GM21423 (cell line): ENCODE data around the gene RPL5.

Experiments used
- ATAC-seq: cut with Tn5 transposase; IDR thresholded peaks from one replicate; pipeline ENCODE4 v1.9.1; 2021; ENCODE audit warnings: mild to moderate bottlenecking, moderate library complexity; ENCODE audit not compliant: unreplicated experiment

RPL5 gene

GRCh38 chr1:92853299-92853698, 21.5 kb downstream of the RPL5 start:
- ATAC-seq: no peak

- no peak for ATAC-seq
Measured at GRCh38 chr1:92854101-92854785, 22.4 kb downstream of the RPL5 start.

- ATAC-seq: no peak
Measured at GRCh38 chr1:92855236-92855635, 23.4 kb downstream of the RPL5 start.

- ATAC-seq: no peak
Measured at GRCh38 chr1:92857817-92858216, 26.0 kb downstream of the RPL5 start.

- ATAC-seq: peak; percentile 78
Measured at GRCh38 chr1:92858564-92859399, 26.9 kb downstream of the RPL5 start.

- ATAC-seq: no peak
Measured at GRCh38 chr1:92859400-92860039, 27.7 kb downstream of the RPL5 start.

- no peak for ATAC-seq
Measured at GRCh38 chr1:92862605-92863004, 30.8 kb downstream of the RPL5 start.

- no peak for ATAC-seq
Measured at GRCh38 chr1:92864131-92864530, 32.3 kb downstream of the RPL5 start.

GRCh38 chr1:92870591-92870990, 38.8 kb downstream of the RPL5 start:
- no peak for ATAC-seq

GRCh38 chr1:92872719-92873118, 40.9 kb downstream of the RPL5 start:
- no peak for ATAC-seq

GRCh38 chr1:92874987-92875386, 43.1 kb downstream of the RPL5 start:
- ATAC-seq: no peak

GRCh38 chr1:92876351-92876750, 44.5 kb downstream of the RPL5 start:
- no peak for ATAC-seq

GRCh38 chr1:92877081-92877711, 45.4 kb downstream of the RPL5 start:
- ATAC-seq: no peak

GRCh38 chr1:92877792-92878191, 46.0 kb downstream of the RPL5 start:
- ATAC-seq: no peak

GRCh38 chr1:92879316-92879968, 47.6 kb downstream of the RPL5 start:
- ATAC-seq: no peak

GRCh38 chr1:92881391-92881790, 49.6 kb downstream of the RPL5 start:
- no peak for ATAC-seq

- no peak for ATAC-seq
Measured at GRCh38 chr1:92882819-92883218, 51.0 kb downstream of the RPL5 start.

- ATAC-seq: no peak
Measured at GRCh38 chr1:92883297-92883696, 51.5 kb downstream of the RPL5 start.

- no peak for ATAC-seq
Measured at GRCh38 chr1:92884195-92884594, 52.4 kb downstream of the RPL5 start.

- ATAC-seq: no peak
Measured at GRCh38 chr1:92886886-92887419, 55.1 kb downstream of the RPL5 start.

GRCh38 chr1:92887465-92887864, 55.6 kb downstream of the RPL5 start:
- no peak for ATAC-seq
